NB4 (cell line): ENCODE results near the gene CDK14.

ENCODE experiments used
- DNase-seq: peaks from one replicate; pipeline ENCODE4 v3.0.0; 2010; ENCODE audit warnings: low read depth
- H3K4me3 ChIP-seq: one replicate; pipeline ENCODE4 v1.5.1; 2011; ENCODE audit warnings: mild to moderate bottlenecking, low read depth, low read length, moderate library complexity
- CTCF ChIP-seq: IDR thresholded peaks from one replicate; pipeline ENCODE4 v1.5.1; 2012; ENCODE audit warnings: low read depth, low read length
- MAX ChIP-seq: IDR thresholded peaks from 2 replicates; pipeline ENCODE4 v1.6.1; 2011; ENCODE audit warnings: low read depth, low read length
- MYC ChIP-seq: IDR thresholded peaks from 2 replicates; pipeline ENCODE4 v1.6.1; 2011; ENCODE audit warnings: low read depth, low read length
- POLR2A ChIP-seq: IDR thresholded peaks from 2 replicates; pipeline ENCODE4 v1.6.1; 2011; ENCODE audit warnings: mild to moderate bottlenecking; ENCODE audit not compliant: insufficient read length; ENCODE audit errors: extremely low read depth

CDK14 gene

GRCh38 chr7:91109200-91109599, 513.1 kb downstream of the CDK14 start:
- TF ChIP-seq CTCF: no peak
- TF ChIP-seq MAX: no peak
- TF ChIP-seq POLR2A: no peak
- TF ChIP-seq MYC: no peak
- H3K4me3 ChIP-seq: no peak overlapping the region
- no peak for DNase-seq

DNA sequence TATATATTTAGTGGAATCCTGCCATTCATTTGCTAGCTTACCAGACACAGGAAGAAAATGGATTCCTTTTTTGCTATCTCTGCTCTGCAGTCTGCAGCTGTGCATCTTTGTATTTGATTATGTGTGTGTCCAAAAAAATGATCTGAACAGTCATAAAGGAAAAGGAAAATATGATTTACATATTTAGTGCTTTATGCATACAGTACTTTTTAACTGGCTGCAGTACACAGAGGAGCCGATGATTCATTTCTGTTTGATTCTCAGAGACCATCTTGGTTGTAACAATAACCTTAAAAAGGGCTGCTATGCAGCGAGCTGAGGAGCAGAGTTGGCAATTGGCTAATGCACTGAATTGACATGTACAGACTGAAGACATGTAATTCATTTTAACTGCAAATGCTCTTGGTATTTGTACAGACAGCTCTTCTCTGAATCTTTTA, 516.8 kb downstream of the CDK14 start:
- no peak for DNase-seq
- no peak overlapping the region for H3K4me3 ChIP-seq
- no peak for TF ChIP-seq MAX
- TF ChIP-seq MYC: no peak
- TF ChIP-seq CTCF: no peak
- TF ChIP-seq POLR2A: no peak

DNA sequence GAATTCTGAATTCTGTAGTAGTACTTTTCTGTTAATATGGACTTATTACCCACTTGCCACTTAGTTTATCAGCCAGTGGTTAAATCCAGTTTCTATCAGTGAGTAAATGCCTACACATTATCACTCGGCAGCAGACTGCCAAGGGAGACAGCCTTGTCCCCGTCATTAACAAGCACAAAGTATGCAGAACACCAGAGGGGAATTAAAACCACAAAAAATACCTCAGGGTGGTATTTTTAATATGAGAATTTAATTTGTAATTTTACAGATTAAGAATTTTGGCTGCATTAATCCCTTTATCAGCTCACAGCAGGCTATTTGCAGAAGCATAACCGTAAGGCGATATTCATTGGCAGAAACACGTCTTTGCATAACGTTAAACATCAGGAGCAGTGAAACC, 518.1 kb downstream of the CDK14 start:
- no peak for DNase-seq
- H3K4me3 ChIP-seq: no peak overlapping the region
- no peak for TF ChIP-seq MYC
- TF ChIP-seq POLR2A: no peak
- no peak for TF ChIP-seq CTCF
- TF ChIP-seq MAX: no peak

GRCh38 chr7:91126762-91127161, 530.6 kb downstream of the CDK14 start:
- no peak overlapping the region for H3K4me3 ChIP-seq
- TF ChIP-seq MAX: no peak
- no peak for TF ChIP-seq POLR2A
- TF ChIP-seq MYC: no peak
- no peak for TF ChIP-seq CTCF
- DNase-seq: no peak

DNA sequence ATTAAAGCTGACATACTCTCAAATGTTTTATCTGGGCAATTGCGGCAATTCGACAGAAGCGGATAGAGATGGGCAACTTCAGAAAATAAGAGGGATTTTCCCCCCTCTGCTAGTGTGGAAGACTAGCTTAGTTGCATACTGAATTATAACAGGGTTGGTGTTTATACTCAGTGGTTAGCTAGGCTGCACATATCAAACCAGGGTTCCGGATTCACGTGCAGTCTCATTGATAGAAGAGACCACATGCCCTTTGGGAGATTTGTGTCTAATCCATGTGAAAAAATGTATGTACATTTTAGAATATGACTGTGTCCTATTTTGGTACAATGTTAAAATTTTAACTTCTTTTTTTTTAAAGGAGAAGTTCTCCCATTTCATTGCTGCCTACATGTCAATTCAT, 531.2 kb downstream of the CDK14 start:
- DNase-seq: no peak
- TF ChIP-seq MAX (no peak), CTCF (no peak), POLR2A (no peak), MYC (no peak)
- no peak overlapping the region for H3K4me3 ChIP-seq

GRCh38 chr7:91127959-91128358, 531.8 kb downstream of the CDK14 start:
- no peak for DNase-seq
- TF ChIP-seq MAX: no peak
- no peak for TF ChIP-seq MYC
- TF ChIP-seq CTCF: no peak
- TF ChIP-seq POLR2A: no peak
- H3K4me3 ChIP-seq: no peak overlapping the region
